Germinal center (tissue), 1 donor: ENCODE results near the gene ATP2B2.
A peak's percentile ranks its signal among the peaks of the same experiment; 100 is the strongest.

ENCODE experiments used
- DNase-seq: peaks from one replicate; pipeline ENCODE4 v3.0.0; 2012; ENCODE audit warnings: mixed read lengths, low spot score

Gene ATP2B2

GRCh38 chr3:10448544-10448943 lies 56.8 kb downstream of the ATP2B2 start:
- DNase-seq, result no peak

DNA sequence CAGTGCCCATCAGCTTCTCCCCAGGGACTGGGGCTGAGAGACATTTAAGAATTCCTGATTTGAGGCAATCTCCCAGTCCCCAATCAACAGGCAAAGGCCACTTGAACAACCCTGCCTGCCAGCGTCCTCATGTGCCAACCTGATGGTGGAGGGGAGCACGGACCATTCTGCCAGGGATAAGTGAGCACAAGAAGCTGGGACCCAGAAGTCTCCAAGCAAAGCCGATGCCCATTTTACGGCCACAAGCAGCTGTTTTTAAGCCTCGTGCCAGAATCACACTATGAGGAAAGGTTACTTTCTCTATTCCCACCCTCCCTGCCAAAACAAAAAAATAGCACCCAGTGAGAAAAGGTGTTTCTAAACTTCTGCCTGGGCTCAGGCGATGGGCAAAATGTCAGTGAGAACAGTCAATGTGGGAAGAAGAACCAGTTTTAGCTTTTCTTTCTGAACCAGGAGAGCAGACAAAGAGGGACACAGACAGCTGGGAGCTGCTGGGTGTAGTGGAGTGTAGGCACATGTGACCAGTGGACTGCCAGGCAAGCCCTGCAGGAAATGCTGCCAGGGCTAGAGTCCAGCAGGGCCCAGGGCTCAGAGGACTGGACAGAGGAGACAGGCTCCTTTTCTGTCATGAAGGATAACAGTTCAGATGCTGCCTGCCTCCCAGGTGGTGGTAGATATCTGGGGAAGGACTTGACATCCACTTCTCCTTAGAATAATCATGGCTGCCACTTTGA lies 57.7 kb downstream of the ATP2B2 start:
- DNase-seq, result no peak

- DNase-seq, result no peak
These were observed 58.3 kb downstream of the ATP2B2 start for GRCh38 chr3:10447110-10447509.

GRCh38 chr3:10445561-10446175 lies 59.7 kb downstream of the ATP2B2 start:
- no peak for DNase-seq

DNA sequence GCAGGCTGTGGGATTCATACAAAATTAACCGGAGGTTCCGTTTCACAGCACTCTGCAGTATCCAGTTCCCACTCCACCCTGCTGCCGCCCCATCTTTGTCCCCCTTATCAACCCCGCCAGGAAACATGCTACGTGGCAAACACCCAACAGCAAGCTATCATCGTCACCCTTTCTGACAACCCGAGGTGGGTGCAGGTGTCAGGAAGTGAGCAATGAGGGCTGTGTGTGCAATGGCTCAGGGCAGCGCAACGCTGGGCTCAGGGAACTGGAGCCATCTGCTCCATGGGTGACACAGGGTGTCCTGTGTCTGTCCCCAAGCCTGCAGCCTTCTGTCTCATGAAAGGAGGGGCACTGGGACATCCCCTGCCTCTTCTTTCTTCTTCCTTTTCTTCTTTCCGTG lies 60.9 kb downstream of the ATP2B2 start:
- DNase-seq, result no peak

- DNase-seq, result no peak
These were observed 61.3 kb downstream of the ATP2B2 start for GRCh38 chr3:10444110-10444429.

DNA sequence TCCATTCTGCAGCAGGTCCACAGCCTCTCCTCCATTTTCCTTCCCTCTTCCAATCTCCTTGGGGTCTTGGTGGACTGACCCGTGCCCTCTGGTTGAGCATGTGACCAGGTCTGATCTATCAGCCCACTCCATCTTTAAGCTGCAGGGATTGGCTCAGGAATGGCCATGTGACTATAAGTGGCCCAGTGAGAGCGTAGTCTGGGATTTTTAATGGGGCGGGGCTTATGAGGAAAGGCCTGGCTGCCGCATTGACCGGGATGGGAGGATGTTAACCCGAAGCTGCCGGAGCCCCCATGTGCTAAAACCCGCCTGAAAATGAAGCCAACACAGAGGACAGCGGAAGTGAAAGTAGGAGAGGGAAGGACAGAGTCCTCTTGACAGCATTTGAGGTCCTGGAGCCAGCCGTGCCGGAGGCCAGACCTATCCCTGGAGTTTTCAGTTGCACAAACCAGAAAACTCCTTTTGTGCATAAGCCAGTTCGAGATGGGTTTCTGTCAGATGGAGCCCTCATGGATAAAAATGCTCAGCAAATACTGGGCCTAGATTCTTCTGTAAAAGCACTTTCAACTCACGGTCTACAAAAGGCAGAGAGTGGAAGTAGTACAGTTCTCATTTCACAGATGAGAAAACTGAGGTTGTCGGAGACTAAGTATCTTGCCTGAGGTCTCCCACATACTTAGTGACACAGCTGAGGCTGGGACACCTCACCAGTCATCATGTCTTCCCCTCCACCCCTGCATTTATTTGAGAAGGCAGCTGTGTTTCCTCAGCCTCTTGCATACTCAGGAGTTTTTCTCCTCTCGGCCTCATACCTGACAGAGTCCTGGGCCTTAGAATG lies 61.9 kb downstream of the ATP2B2 start:
- DNase-seq, result no peak

DNA sequence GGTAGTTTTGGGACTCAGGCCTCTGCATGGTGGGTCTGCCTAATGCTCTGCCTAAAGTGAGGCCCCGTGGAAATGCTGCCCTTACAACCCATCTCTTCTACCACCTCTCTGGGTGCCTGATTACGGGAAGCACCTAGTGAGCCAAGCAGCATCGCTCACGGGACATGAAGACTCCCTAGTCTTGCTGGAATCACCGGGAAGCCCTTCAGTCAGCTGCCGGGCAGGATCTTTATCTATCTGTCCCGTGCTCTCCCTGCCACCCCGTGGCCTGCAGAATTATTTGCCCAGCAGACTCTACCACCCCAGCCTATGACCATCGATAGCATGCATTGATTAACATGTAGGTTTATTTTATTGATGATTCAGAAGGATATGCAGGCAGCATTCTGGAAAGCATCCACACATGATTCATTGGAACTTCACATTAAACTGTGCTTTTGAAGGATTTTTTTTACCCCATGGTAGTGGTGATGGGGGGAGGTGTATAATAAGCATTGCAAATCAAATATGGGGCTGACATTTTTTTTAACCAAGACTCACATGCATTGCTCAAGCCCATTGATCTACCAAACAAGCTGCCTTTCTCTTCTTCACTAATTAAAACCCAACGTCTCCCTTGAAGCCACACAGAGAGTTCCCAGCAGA lies 63.1 kb downstream of the ATP2B2 start:
- DNase-seq, result no peak

GRCh38 chr3:10440684-10441083 lies 64.7 kb downstream of the ATP2B2 start:
- no peak for DNase-seq

DNA sequence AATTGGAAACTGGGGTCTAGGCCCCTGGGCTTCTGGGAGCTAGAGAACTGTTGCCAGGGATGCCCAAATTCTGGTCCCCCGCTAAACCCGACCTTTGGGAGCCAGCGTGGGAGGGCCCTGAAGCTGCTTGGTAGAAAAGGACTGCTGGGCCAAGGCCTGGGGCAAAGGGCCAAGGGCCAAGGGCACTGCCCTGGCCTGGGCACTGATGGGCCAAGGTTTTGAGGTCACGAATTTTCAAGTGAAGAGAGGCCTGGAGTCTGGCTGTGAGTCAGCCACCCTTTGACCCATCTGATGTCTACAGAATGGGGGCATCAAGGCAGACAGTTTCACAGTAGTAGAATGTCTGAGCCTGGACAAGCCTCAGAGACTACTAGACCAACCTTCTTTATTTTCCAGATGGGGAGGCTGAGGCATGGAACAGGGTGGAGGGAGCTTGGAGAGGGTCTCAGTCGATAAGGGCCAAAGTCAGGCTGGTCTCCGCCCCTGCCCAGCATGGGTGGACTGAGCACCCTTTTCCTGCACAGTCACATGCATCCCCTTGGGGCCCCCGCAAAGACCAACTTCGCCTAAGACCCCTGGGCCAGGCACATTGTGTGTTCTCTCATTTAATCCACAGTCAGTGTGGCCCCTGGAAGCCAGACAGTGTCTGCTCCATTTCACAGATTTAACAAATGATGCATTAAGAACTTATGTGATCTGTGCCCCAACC lies 66.3 kb downstream of the ATP2B2 start:
- DNase-seq, result no peak

DNA sequence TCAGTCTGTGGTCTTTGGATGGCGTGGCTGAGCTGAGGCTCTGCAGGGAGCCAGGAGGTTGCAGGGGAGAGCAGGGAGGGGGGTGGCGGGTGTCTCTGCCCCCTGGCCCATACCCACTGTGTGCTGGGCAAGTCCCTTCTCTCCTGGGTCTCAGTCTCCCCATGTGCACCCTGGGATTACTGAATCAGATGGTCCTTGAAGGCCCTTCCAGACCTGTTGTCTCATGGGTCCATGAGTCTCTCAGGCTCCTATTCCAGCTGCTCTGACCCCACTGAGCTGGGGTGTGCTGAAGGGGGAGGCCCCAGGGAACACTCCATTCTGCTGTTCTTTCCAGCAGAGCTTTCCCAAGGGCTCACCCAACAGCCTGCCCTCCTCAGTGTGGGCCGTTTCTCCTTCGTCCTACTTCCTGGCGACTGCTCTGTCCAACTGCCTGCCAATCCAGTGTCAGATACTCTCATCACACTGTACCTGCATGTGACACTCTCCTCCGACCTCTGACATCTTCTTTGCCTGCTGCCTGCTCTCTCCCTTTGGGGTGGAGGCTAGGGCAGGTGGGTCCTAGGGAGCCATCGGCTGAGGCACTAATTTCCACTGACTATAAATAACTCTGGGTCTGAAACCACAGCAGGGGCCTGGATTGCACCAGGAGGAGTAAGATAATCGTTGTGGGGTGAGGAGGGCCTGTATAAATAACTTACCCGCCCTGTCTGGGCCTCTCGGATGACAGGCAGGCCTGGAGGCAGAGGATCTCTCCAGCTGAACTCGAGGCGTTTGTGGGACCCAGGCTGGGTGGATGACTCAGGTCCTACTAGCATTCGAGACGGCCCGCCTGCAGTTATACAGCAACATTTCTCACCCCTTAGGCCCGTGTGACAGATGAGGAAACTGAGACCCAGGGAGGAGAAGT lies 67.1 kb downstream of the ATP2B2 start:
- DNase-seq, result no peak

- DNase-seq, result peak; percentile 30
These were observed 68.0 kb downstream of the ATP2B2 start for GRCh38 chr3:10437272-10437994.

- DNase-seq, result no peak
These were observed 69.5 kb downstream of the ATP2B2 start for GRCh38 chr3:10435850-10436249.

DNA sequence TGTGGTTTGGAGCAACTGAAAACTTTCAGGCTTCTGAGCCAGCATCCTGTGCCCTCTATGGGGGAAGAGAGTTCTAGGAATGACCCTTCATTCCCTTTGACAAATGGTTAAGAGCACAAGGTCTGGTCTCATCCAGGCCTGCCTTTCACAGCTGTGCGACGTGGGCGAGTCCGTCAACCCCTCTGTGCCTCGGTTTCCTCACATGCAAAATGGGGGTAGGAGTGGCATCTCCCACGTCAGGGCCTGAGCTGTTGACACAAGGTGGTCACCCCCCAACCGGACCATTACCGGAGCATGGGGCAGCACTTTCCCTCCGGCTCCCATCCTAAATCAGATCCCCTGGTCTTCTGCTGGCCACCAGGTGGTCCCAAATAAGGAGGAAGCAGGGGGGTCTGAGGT lies 70.4 kb downstream of the ATP2B2 start:
- DNase-seq, result no peak

DNA sequence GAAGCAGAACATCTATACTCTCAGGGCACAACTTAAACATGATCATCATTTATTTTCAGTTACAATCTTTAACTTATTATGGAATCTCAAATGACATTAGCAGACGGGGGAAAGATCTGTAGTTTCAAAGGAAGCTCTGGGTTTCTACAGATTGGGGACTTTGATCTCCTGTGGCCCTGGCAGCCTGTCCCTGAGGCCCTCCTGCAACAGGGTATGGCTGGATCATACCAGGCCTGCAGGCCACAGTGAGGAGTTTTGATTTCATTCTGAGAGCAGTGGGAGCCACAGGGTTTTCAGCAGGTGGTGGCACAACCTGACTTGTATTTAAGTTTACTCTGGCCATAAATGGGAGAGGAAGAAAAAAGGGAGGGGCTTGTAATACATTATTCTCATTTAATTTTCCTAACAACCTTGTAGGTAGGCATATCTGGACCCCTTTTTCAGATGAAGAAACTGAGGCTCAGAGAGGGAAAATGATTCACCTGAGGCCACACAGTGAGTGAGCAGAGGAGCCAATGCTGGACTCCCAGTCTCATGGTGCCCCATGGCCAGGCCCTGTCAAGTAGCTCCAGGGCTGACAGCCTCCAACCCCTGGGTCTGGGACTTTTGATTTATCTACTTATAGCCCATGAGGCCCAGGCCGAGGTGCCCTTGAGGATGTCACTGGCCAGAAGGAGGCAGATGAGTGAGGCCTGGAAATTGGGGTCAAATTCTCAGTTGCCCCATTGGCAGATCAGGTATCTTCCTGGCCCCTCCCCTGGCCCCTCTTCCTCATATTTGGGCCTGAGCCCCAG lies 71.0 kb downstream of the ATP2B2 start:
- no peak for DNase-seq

DNA sequence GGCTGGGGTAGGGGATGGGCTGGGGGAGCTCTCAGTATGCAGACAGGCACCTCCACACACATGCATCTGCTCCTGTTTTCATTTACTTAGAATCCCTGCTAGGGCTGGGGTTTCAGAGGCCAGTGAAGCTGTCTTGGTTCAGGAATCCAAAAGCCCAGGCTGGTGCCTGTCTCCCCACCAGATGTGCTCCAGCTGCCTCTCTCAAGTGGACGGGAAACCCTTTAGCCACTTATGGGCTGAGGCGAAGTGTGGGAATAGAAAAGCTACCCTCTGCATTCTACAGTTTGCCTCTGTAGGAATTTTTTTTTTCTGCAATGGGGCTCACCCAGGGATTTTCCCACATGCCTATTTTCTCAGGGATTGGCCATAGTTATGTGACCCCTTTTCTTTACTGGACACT lies 72.5 kb downstream of the ATP2B2 start:
- no peak for DNase-seq

DNA sequence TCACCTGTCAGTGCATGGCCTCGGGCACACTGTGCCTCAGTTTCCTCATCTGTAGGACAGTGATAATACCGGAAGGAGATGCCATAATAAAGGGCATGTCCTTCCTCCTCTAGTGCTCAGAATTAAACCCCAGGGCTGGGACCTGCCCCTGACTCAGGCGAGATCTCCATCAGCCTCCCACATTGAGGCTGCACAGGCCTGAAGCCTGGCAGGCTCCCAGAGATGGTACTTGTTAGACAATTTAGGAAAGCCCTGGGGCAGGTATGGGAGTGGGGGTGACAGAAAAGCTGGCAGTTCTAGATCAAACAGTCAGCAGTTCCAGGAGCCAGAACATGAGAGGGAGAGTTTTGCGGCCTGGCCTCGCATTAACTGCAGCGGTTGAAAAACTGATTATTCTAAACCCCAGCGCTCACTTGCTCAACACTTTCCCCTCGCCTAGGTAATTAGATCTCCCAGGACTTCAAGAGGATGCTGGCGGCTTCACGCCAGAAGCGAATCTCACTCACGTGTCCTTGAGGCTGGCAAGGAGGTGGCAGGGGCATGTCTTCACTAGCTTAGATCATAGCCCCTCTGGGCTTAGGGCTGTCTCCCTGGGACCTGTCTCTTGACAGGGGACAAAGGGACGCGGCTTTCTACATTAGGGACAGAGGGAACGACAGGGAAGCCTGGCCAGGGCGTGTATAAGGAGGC lies 73.1 kb downstream of the ATP2B2 start:
- DNase-seq, result no peak

GRCh38 chr3:10430805-10431204 lies 74.6 kb downstream of the ATP2B2 start:
- DNase-seq, result no peak
